ENCODE measurements around the gene TUSC2.

Gene TUSC2

GRCh38 chr3:50326182-50326541 is 1.9 kb downstream of the TUSC2 start:
- H3K4me3 ChIP-seq (ENCODE audit: control insufficient read depth, low read depth, low read length): no peak overlapping the region
- no peak for TF ChIP-seq CTCF (IDR thresholded peaks at IDR 0.05; ENCODE audit: control insufficient read depth, insufficient read depth, low read depth, low read length, missing control alignments)
- DNase-seq (ENCODE audit: low read depth): no peak

GRCh38 chr3:50325497-50326181 is 2.4 kb downstream of the TUSC2 start:
- TF ChIP-seq CTCF (IDR thresholded peaks at IDR 0.05; ENCODE audit: control insufficient read depth, insufficient read depth, low read depth, low read length, missing control alignments): no peak
- no peak for DNase-seq (ENCODE audit: low read depth)
- no peak overlapping the region for H3K4me3 ChIP-seq (ENCODE audit: control insufficient read depth, low read depth, low read length)

GRCh38 chr3:50325113-50325480 is 2.9 kb downstream of the TUSC2 start:
- no peak for TF ChIP-seq CTCF (IDR thresholded peaks at IDR 0.05; ENCODE audit: control insufficient read depth, insufficient read depth, low read depth, low read length, missing control alignments)
- DNase-seq (ENCODE audit: low read depth): no peak
- H3K4me3 ChIP-seq (ENCODE audit: control insufficient read depth, low read depth, low read length): no peak overlapping the region

GRCh38 chr3:50324351-50325112 is 3.5 kb downstream of the TUSC2 start:
- no peak overlapping the region for H3K4me3 ChIP-seq (ENCODE audit: control insufficient read depth, low read depth, low read length)
- no peak for DNase-seq (ENCODE audit: low read depth)
- peak; percentile 86 for TF ChIP-seq CTCF (IDR thresholded peaks at IDR 0.05; ENCODE audit: control insufficient read depth, insufficient read depth, low read depth, low read length, missing control alignments)

GRCh38 chr3:50323614-50324199 is 4.3 kb downstream of the TUSC2 start:
- no peak overlapping the region for H3K4me3 ChIP-seq (ENCODE audit: control insufficient read depth, low read depth, low read length)
- no peak for TF ChIP-seq CTCF (IDR thresholded peaks at IDR 0.05; ENCODE audit: control insufficient read depth, insufficient read depth, low read depth, low read length, missing control alignments)
- DNase-seq (ENCODE audit: low read depth): no peak

- H3K4me3 ChIP-seq (ENCODE audit: control insufficient read depth, low read depth, low read length): no peak overlapping the region
- no peak for DNase-seq (ENCODE audit: low read depth)
- no peak for TF ChIP-seq CTCF (IDR thresholded peaks at IDR 0.05; ENCODE audit: control insufficient read depth, insufficient read depth, low read depth, low read length, missing control alignments)
Observed at GRCh38 chr3:50323092-50323600, 4.9 kb downstream of the TUSC2 start.

Data from AG09309 (cell line).